NCI-H524 (cell line): ENCODE measurements around the gene REEP2.
"Not testable (repeated sequence)": the region's sequence is repeated elsewhere in the genome, so short reads cannot be mapped to it uniquely, and the experiment has no call there.

Experiments used
- DNase-seq, 2 experiments: peaks; one replicate each; lab custom pipeline; 2025; lab: John Stamatoyannopoulos, UW

REEP2 gene

GRCh38 chr5:138466125-138466899 lies 27.5 kb downstream of the REEP2 start:
- DNase-seq = peak in 1 of 2 experiments; percentile 25

GRCh38 chr5:138466900-138467710 lies 28.2 kb downstream of the REEP2 start:
- DNase-seq = no peak

GRCh38 chr5:138467711-138468132 lies 28.9 kb downstream of the REEP2 start:
- no peak for DNase-seq

DNA sequence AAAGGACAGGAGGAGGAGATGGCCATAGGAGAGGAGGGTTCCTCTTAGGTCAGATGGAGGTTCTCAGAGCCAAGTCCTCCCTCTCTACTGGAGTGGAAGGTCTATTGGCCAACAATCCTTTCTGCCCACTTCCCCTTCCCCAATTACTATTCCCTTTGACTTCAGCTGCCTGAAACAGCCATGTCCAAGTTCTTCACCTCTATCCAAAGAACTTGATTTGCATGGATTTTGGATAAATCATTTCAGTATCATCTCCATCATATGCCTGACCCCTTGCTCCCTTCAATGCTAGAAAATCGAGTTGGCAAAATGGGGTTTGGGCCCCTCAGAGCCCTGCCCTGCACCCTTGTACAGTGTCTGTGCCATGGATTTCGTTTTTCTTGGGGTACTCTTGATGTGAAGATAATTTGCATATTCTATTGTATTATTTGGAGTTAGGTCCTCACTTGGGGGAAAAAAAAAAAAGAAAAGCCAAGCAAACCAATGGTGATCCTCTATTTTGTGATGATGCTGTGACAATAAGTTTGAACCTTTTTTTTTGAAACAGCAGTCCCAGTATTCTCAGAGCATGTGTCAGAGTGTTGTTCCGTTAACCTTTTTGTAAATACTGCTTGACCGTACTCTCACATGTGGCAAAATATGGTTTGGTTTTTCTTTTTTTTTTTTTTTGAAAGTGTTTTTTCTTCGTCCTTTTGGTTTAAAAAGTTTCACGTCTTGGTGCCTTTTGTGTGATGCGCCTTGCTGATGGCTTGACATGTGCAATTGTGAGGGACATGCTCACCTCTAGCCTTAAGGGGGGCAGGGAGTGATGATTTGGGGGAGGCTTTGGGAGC lies 29.5 kb downstream of the REEP2 start:
- no peak for DNase-seq

GRCh38 chr5:138468966-138469539 lies 30.2 kb downstream of the REEP2 start:
- DNase-seq = no peak

GRCh38 chr5:138469540-138470321 lies 30.9 kb downstream of the REEP2 start:
- no peak for DNase-seq

DNA sequence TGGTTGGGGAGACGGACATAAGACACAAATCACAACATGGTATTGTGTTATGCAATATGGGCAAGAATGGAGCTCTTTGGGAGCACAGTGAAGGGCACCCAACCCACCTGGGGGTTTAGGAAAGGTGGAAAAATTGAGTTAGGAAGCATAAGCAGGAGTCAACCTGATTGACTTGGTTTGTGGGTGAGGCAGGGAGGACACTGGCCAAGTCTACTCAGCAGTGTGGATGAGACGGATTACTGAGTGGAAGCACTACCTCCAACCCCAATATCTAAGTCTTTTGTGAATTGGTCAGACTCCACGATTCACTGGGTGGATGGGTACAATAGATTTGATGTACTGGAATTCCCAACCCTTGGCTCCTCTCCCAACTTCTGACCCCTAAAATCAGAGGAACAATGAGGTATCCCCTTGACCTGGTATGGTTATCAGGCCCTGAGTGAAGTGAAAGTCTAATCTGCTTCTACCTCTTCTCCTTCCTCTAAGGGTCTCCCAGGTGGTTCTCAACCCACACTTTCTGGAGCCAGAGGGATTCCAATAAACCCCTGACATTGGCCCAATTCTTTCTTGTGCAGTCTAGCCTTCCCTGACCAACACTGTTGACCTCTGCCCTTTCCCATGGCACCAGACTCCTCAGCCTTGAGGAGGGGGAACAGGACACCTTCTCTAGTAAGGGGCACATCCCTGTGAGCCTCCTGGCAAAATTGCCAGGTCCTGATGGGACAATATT lies 31.6 kb downstream of the REEP2 start:
- DNase-seq = no peak

- no peak for DNase-seq
These were observed 32.1 kb downstream of the REEP2 start for GRCh38 chr5:138471052-138471361.

DNA sequence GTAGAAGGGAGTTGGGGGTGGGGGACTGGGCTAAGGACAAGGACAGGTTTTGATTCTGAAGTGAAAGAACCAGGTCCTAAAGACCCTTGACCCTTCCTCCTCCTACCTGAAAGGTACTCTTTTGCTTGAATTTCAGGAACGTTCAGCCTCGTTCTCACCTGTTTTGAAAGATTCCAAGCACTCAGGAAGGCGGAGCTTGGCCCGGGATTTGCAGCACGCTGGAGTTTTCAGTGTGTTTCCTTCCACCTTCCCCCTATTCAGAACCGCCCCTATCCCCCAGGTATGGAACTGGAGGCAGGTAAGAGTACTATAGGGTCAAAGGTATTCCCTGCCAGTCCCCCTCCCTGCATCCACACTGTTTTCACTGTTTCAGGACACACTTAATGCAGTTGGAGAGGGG lies 33.5 kb downstream of the REEP2 start:
- DNase-seq = no peak

GRCh38 chr5:138473151-138473550 lies 34.3 kb downstream of the REEP2 start:
- not testable (repeated sequence) for DNase-seq

GRCh38 chr5:138476918-138477317 lies 38.1 kb downstream of the REEP2 start:
- DNase-seq = no peak

DNA sequence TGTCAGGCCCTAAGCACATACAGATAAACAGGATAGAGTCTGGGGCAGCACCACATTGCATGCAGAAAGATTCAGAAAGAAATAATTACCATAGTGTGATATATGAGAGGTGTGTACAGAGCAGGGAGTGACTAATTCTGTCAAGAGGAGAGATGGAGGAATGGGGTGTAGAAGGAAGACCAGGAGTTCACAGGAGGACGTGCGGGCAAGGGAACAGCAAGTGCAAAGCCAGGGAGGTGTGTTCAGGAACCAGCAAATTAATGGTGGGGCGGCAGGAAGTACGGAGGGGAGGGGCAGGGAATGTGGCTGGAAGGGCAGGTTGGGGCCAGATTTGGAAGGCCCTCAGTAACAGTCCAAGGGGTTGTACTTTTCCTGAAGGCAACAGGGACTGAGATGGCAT lies 43.8 kb downstream of the REEP2 start:
- DNase-seq = no peak

- DNase-seq = no peak
These were observed 49.7 kb downstream of the REEP2 start for GRCh38 chr5:138488481-138488945.

DNA sequence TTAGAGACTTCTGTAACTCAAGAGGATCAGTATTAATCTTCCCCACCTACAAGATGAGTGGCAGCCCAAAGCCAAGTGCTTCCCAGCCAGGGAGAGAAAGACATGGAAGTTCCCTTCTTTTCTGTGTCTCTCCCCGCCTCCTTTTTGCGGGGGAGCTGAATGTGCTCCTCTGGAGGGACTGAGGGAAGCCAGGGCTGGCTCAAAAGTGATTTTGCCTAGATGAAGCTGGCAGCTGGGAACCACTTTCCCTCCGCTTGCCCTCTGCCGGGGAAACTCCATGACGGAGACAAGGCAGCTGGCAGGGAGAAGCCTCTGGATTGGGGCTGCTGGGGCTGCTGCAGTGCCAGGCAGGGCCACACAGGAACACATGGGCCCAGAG lies 50.8 kb downstream of the REEP2 start:
- peak; percentile 30 to 58 for DNase-seq

GRCh38 chr5:138490648-138491283 lies 51.9 kb downstream of the REEP2 start:
- no peak for DNase-seq

- peak in 1 of 2 experiments; percentile 4 for DNase-seq
These were observed 52.4 kb downstream of the REEP2 start for GRCh38 chr5:138491284-138491648.

- peak; percentile 22 to 77 for DNase-seq
These were observed 53.1 kb downstream of the REEP2 start for GRCh38 chr5:138491669-138492559.

DNA sequence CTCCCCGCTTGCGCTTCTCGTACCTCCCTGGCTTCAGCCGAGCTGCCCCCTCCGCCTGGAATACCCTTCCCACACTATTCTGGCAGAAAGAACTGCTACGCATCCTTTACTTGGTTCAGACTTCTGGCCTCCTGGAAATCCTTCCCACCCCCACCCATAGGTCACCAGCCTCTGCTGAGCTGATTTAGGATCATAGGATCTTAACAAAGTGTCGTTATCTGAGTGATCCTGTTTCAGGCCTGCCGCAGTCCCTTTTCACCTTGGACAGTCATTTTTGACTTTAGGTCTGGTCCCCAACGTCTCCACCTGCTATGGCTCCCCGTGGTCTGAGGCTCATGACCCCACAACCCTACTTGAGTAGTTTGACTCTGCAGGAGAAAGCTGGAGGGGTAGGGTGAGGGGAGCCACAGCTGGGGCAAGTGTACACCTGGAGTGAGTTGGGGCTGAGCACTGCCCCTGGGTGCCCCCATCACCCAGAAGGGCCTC lies 53.7 kb downstream of the REEP2 start:
- peak in 1 of 2 experiments; percentile 38 for DNase-seq

DNA sequence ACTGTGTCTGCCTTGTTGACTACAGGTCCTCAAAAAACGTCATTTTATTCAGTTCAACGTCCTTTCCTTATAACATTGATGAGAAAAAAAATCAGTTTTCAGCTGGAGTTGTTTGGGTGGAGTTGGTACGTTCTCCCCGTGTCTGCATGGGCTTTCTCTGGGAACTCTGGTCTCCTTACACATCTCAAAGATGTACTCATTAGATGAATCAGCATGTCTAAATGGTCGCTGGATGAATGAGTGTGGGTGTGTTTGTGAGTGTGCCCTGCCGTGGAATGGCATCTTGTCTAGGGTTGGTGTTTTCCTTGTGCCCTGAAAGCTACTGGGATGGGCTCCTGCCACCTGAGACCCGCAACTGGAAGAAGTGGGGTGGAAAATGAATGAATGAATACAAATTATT lies 56.5 kb downstream of the REEP2 start:
- no peak for DNase-seq
